Activated naive CD4-positive, alpha-beta T cell treated with anti-CD3 and anti-CD28 coated beads, Interleukin-2, amount 10 ng/mL, durations not matched to agents 7 days and 5 days (primary cell): ENCODE results near the gene ARL2BP.

Experiments used
- CTCF ChIA-PET: fragments of 350-600 bp; sonication (Branson Sonifier 250); formaldehyde crosslinking; loops from one replicate; lab custom pipeline; 2021; ENCODE audit warnings: antibody characterized with exemption; lab: Charles Lee
- DNase-seq: peaks from one replicate; pipeline ENCODE4 v3.0.0-alpha.2; 2020
- H3K27ac Mint-ChIP-seq: one replicate; pipeline ENCODE4 v1.8.0; 2021; ENCODE audit warnings: mild to moderate bottlenecking, moderate library complexity, mixed read lengths
- H3K27me3 Mint-ChIP-seq: one replicate; pipeline ENCODE4 v1.8.0; 2021; ENCODE audit warnings: mild to moderate bottlenecking, mixed read lengths
- H3K36me3 Mint-ChIP-seq: one replicate; pipeline ENCODE4 v1.8.0; 2021; ENCODE audit warnings: mixed read lengths
- H3K4me1 Mint-ChIP-seq: one replicate; pipeline ENCODE4 v1.8.0; 2021; ENCODE audit warnings: mixed read lengths
- H3K4me3 Mint-ChIP-seq: one replicate; pipeline ENCODE4 v1.8.0; 2021; ENCODE audit warnings: mild to moderate bottlenecking, moderate library complexity, mixed read lengths
- H3K9me3 Mint-ChIP-seq: one replicate; pipeline ENCODE4 v1.8.0; 2021; ENCODE audit warnings: mixed read lengths

Gene ARL2BP

DNA sequence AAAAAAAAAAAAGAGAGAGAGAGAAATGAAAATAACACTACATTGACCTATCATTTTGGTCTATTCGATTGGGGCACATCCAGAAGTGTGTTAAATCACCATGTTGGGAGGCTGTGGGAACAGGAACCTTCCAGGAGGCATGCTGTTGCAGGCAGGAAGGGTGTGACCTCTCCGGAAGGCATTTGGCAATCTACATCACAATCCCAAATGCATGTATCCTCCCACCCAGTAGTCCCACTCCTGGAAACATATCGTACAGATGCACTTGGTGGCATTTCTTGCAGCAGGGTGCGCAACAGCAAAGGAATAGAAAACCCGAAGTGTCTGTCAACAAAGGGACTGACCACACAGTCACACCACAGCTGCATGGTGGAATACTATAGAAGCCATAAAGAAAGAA lies 31.5 kb downstream of the ARL2BP start:
- Mint-ChIP-seq H3K27me3 (peaks cover 39% of the 10 kb centered on the region), H3K9me3 (no peaks in the 10 kb centered on the region), H3K36me3 (no peaks in the 10 kb centered on the region), H3K4me3 (no peak overlapping the region), H3K4me1 (peaks cover 48% of the 10 kb centered on the region), H3K27ac (no peak overlapping the region)
- CTCF ChIA-PET = no interaction called here
- no peak for DNase-seq

DNA sequence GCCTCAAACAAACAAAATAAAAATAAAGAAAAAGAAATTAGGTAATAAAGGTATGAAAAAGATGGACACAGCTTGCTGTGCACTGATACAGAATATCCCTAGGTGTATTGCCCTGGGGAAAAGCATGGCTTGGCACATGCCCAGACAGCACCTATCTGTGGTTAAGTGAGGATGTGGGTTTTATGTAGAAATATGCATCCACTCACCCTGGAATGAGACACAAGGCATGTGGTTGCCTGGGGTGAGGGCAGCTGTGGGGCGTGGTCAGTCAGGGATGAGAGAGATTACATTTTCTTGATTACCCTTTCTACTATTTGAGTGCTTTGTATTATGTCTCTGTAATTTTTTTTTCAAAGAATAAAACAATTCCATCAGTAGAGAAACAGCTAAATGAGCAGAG lies 32.5 kb downstream of the ARL2BP start:
- peak; percentile 82 for DNase-seq
- Mint-ChIP-seq H3K27me3 (peaks cover 49% of the 10 kb centered on the region), H3K4me1 (peaks cover 48% of the 10 kb centered on the region), H3K9me3 (no peaks in the 10 kb centered on the region), H3K27ac (peak overlapping the region; percentile 46), H3K4me3 (no peak overlapping the region), H3K36me3 (no peaks in the 10 kb centered on the region)
- CTCF ChIA-PET = no interaction called here

GRCh38 chr16:57278494-57278893 lies 33.4 kb downstream of the ARL2BP start:
- no peak for DNase-seq
- H3K9me3 Mint-ChIP-seq = no peaks in the 10 kb centered on the region
- no peak overlapping the region for H3K27ac Mint-ChIP-seq
- H3K4me3 Mint-ChIP-seq = no peak overlapping the region
- CTCF ChIA-PET = no interaction called here
- peaks cover 51% of the 10 kb centered on the region for H3K4me1 Mint-ChIP-seq
- peaks cover 58% of the 10 kb centered on the region for H3K27me3 Mint-ChIP-seq
- no peaks in the 10 kb centered on the region for H3K36me3 Mint-ChIP-seq

DNA sequence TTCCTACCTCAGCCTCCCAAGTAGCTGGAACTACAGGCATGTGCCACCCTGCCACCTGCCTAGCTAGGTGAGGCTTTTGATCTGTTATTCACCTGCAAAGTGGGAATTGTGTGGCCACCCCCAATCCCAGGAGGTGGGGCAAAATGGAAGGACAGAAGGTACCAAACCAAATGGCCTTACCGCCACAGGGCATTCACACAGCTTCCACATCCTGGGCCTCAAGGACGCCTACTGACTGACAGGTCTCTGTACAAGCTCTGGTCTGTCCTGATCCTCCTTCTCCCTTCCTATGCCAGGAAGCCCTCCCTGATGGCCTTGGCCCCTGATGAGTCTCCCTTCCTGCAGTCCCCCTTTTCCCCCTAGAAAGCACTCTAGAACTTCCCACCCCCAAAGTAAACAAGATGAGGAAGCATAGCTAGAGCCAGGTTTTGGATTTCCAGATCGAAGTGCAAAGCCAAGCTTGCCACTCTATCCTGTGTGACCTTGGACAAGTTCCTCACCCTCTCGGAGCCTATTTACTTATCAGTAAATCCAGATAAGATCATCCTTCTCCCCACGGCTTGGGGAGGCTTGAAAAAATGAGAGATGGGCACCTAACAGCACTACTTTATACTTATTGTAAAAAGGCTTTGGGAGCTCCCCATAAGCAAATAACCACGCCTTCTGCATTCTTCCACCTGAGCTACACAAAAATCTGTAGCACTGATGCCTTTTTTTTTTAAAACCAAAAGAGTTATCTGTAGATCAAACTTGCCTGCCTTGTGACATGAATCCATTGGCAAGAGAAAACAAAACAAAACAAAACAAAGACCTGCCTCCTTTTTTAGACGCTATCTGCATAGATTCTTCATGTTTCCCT lies 35.0 kb downstream of the ARL2BP start:
- peaks cover 70% of the 10 kb centered on the region for H3K27me3 Mint-ChIP-seq
- DNase-seq = no peak
- CTCF ChIA-PET = interaction anchor here (1.4 kb wide), 1 partner anchor 137 kb away, joined by 3 read pairs; no protein-coding TSS in a partner anchor
- H3K4me3 Mint-ChIP-seq = no peak overlapping the region
- peaks cover 58% of the 10 kb centered on the region for H3K4me1 Mint-ChIP-seq
- no peak overlapping the region for H3K27ac Mint-ChIP-seq
- no peaks in the 10 kb centered on the region for H3K9me3 Mint-ChIP-seq
- no peaks in the 10 kb centered on the region for H3K36me3 Mint-ChIP-seq

- H3K36me3 Mint-ChIP-seq = no peaks in the 10 kb centered on the region
- CTCF ChIA-PET = interaction anchor here (0.8 kb wide), 2 partner anchors 15 to 238 kb away, joined by 3 to 4 read pairs; no protein-coding TSS in a partner anchor
- H3K4me3 Mint-ChIP-seq = no peak overlapping the region
- DNase-seq = no peak
- peaks cover 80% of the 10 kb centered on the region for H3K27me3 Mint-ChIP-seq
- H3K4me1 Mint-ChIP-seq = peaks cover 47% of the 10 kb centered on the region
- no peak overlapping the region for H3K27ac Mint-ChIP-seq
- no peaks in the 10 kb centered on the region for H3K9me3 Mint-ChIP-seq
Observed at GRCh38 chr16:57281791-57282190, 36.7 kb downstream of the ARL2BP start.

DNA sequence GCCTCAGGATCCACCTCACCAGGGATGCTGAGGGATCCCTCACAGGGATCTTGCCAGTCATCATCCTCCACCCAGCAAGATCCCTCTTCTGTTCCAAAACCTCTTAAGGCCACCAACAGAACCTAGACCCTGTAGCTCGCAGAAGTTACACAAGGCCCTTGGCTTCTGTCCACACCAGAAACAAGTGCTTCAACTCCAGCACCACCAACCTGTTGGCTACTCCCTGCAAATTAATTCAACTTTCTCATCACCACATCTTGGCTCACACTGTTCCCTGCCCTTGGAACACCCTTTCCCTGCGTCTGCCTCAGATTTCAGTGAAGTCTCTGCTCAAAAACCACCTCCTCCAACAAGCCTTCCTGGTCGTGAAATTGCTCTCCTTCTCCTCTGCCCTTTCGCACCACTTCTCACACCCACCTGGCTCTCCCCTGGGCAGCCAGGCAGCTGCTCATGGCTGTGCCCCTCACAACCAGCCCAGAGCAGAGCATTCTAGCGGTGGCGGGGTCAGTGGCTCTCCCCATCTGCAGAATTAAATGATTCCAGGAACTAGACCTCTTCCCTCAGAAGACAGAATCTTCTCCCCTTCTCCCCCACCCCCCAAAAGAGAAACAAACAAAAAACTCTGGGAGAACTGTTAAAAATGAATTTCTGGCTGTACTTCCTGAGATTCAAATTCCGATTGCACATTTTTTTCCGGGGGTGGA lies 37.6 kb downstream of the ARL2BP start:
- H3K27me3 Mint-ChIP-seq = peaks cover 81% of the 10 kb centered on the region
- CTCF ChIA-PET = interaction anchor here (0.8 kb wide), 1 partner anchor 237 kb away, joined by 3 read pairs; no protein-coding TSS in a partner anchor
- H3K4me3 Mint-ChIP-seq = no peak overlapping the region
- H3K27ac Mint-ChIP-seq = no peak overlapping the region
- H3K36me3 Mint-ChIP-seq = no peaks in the 10 kb centered on the region
- no peaks in the 10 kb centered on the region for H3K9me3 Mint-ChIP-seq
- DNase-seq = no peak
- H3K4me1 Mint-ChIP-seq = peaks cover 38% of the 10 kb centered on the region

DNA sequence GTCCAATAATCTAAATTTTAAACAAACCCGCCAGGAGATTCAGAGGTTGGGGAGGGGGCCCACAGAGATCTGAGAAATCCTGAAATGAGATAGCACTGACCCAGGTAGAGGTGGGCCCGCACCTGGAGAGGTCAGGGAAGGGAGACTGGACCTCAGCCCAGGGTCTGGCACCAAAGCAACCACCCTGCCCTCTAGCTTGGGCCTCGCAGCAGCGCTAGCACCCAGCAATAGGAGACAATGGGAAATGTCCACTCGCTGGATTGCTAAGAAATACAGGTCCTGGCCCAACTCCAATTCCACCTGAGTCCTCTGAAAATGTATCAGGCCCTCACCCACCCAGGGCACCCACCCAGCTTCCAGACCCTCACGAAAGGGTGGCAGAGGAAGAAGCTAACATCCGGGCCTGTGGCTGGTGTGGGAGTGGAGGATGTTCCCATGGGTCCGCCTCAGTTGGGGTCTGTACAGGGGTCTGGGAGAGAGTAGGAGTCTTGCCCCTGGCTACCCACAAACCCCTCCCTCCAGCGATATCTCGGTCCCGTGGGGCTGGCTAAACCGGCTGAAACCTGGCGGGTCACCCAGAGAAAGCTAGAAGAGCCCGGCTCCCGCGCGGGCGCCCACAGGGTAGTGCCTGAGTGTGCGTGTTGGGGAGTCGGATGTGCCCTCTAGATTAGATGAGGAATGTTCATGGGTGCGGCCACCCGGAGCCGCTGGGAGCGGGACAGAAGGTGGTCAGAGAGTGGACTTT lies 38.3 kb downstream of the ARL2BP start:
- H3K27me3 Mint-ChIP-seq = peaks cover 75% of the 10 kb centered on the region
- H3K27ac Mint-ChIP-seq = no peak overlapping the region
- CTCF ChIA-PET = no interaction called here

DNA sequence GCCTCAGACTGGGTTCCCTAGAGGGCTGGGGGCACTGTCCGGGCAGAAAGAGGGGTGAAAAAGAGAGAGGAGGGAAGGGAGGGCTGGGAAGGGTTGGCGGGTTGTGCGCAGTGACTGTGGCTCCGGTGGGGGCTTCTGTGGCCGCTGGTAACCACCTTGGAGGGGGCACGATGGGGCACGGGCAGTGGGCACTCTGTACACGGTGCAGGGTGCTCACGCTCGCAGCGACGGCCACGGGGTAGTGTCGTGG lies 38.8 kb downstream of the ARL2BP start:
- CTCF ChIA-PET = no interaction called here
- Mint-ChIP-seq H3K4me1 (peaks cover 26% of the 10 kb centered on the region), H3K36me3 (no peaks in the 10 kb centered on the region), H3K9me3 (no peaks in the 10 kb centered on the region), H3K27me3 (peaks cover 71% of the 10 kb centered on the region), H3K27ac (no peak overlapping the region), H3K4me3 (peak overlapping the region; percentile 65)
- DNase-seq = no peak

More for the DNA sequence above, 38.3 kb downstream of the ARL2BP start:
- no peak for DNase-seq
- H3K4me3 Mint-ChIP-seq = peak overlapping the region; percentile 65
- H3K4me1 Mint-ChIP-seq = peaks cover 31% of the 10 kb centered on the region
- no peaks in the 10 kb centered on the region for H3K36me3 Mint-ChIP-seq
- H3K9me3 Mint-ChIP-seq = no peaks in the 10 kb centered on the region

DNA sequence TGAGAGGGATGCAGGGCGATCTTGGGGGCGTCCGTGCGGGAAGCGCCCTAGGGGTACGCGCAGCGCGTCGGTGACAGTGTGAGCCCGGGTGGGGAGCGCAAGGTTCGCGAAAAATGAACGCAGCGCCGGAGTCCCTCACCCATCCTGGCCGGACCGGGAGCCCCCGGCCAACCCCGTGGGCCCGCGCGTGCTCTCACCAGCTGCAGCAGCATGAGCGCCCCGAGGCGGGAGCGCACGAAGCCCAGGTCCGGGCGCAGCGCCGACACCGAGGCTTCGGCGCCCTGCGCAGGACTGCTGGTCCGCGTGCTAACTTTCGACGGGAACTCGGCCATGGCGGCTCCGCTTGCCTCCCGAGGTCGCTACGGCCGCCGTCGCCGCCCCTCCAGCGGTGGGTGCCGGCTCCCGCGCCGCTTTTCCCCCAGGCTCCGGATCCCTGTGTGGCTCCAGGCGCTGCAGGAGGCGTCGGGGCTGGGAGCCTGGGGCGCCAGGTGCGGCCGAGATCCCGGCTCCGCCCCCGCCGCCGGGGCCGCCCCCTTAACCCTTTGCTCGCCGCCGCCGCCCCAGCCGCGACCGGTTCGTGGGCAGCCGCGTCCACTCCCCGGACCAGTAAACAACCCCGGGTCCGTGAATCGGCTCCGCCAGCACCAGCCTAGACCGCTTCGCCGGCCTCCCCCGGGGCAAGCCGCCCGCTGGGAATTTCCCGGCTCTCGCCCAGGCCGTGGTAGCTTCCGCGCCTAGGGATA lies 39.3 kb downstream of the ARL2BP start, which contains the start of gene PLLP:
Gene PLLP, minus strand, starts transcription at position 464 of the 743 bp plus-strand sequence. Its CDS starts 132 bp downstream, at position 332.
- Mint-ChIP-seq H3K36me3 (no peaks in the 10 kb centered on the region), H3K27me3 (peaks cover 66% of the 10 kb centered on the region), H3K27ac (no peak within 1 kb of the TSS), H3K9me3 (no peaks in the 10 kb centered on the region), H3K4me3 (peak within 1 kb of the TSS; percentile 65), H3K4me1 (peaks cover 26% of the 10 kb centered on the region)
- DNase-seq = peak; percentile 54
- CTCF ChIA-PET = no interaction called here

GRCh38 chr16:57284952-57285363 lies 39.9 kb downstream of the ARL2BP start:
- H3K36me3 Mint-ChIP-seq = no peaks in the 10 kb centered on the region

DNA sequence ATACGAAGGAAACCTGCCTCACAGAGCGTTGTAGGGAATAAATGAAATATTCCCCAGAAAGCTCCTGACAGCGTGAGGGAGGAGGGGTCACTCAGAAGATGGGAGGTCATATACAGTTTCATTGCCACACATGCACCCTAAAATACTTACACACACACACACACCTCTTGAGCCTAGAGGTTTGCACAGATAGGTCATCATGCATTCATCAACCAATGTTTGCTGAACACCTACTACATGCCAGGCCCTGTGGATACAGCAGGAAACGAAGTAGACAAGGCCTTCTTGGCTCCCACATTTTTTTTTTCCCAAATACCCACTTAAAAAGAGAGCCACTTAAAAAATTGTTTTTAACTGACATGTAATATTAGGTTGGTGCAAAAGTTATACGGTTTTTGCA lies 40.3 kb downstream of the ARL2BP start:
- H3K4me1 Mint-ChIP-seq = peaks cover 27% of the 10 kb centered on the region
- H3K36me3 Mint-ChIP-seq = no peaks in the 10 kb centered on the region
- peaks cover 57% of the 10 kb centered on the region for H3K27me3 Mint-ChIP-seq
- no peak for DNase-seq
- H3K27ac Mint-ChIP-seq = no peak overlapping the region
- CTCF ChIA-PET = no interaction called here
- no peaks in the 10 kb centered on the region for H3K9me3 Mint-ChIP-seq
- H3K4me3 Mint-ChIP-seq = peak overlapping the region; percentile 62

More at GRCh38 chr16:57284952-57285363, 39.9 kb downstream of the ARL2BP start:
- Mint-ChIP-seq H3K27me3 (peaks cover 61% of the 10 kb centered on the region), H3K9me3 (no peaks in the 10 kb centered on the region), H3K4me3 (peak overlapping the region; percentile 62), H3K27ac (no peak overlapping the region), H3K4me1 (peaks cover 27% of the 10 kb centered on the region)
- CTCF ChIA-PET = no interaction called here
- DNase-seq = no peak

GRCh38 chr16:57289391-57290257 lies 44.6 kb downstream of the ARL2BP start:
- Mint-ChIP-seq H3K27me3 (peaks cover 21% of the 10 kb centered on the region), H3K4me3 (no peak overlapping the region), H3K4me1 (peaks cover 18% of the 10 kb centered on the region), H3K36me3 (no peaks in the 10 kb centered on the region), H3K9me3 (no peaks in the 10 kb centered on the region), H3K27ac (no peak overlapping the region)
- DNase-seq = no peak
- CTCF ChIA-PET = interaction anchor here (0.7 kb wide), 1 partner anchor 132 kb away, joined by 3 read pairs; no protein-coding TSS in a partner anchor

DNA sequence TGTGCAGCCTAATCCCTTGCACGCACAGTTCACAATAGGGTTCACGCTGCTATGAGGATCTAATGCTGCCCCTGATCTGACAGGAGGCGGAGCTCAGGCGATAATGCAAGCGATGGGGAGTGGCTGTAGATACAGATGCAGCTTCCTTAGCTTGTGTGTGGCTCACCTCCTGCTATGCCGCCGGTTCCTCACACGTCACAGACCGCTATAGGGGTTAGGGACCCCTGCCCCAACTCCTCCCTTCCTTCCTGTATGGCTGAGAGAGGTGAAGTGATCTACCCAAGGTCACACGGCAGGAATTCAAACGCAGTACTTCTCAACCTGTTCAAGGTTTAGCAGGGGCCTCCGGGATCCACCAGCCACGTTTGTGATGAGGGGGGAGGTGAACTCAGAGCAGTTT lies 52.8 kb downstream of the ARL2BP start:
- CTCF ChIA-PET = interaction anchor here (1.2 to 3.4 kb wide), 2 partner anchors 7 to 121 kb away, joined by 3 to 8 read pairs; no protein-coding TSS in a partner anchor
- Mint-ChIP-seq H3K4me3 (peak overlapping the region; percentile 11), H3K27me3 (peaks cover 16% of the 10 kb centered on the region), H3K27ac (peak overlapping the region; percentile 77), H3K36me3 (no peaks in the 10 kb centered on the region), H3K9me3 (no peaks in the 10 kb centered on the region), H3K4me1 (peaks cover 21% of the 10 kb centered on the region)
- DNase-seq = peak; percentile 65
